ENCODE measurements around the gene GATA5.

GRCh38 chr20:62519826-62520225 is 44.0 kb upstream of the GATA5 start:
- no peak for TF ChIP-seq POLR2A (IDR thresholded peaks at IDR 0.05; ENCODE audit: low read depth, low read length)
- no peak for TF ChIP-seq CTCF (IDR thresholded peaks at IDR 0.05 in 2 of 3, conservative IDR thresholded peaks at IDR 0.05 in 1 of 3; ENCODE audit: control insufficient read depth in 2 of 3, extremely low read depth in 1 of 3, insufficient read depth in 1 of 3, low read depth in 3 of 3, low read length in 3 of 3)
- no peak for TF ChIP-seq EGR1 (IDR thresholded peaks at IDR 0.05; ENCODE audit: borderline replicate concordance in 1 of 2, low read depth in 2 of 2, low read length in 2 of 2)
